ENCODE results near the gene CEP131.

DNA sequence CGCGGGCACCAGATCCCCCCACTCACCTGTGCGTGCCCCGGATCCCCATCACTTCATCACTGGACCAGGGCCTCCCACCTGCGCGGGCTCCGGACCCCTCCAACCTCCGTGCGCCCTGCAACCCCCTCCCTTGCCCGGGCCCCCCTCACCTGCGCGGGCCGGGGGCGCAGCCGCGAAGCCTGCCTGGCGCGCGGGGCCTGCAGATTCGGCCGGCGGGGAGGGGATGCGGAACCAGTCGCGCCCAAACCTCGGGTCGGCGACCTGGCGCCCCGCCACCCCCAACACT is 202 bp downstream of the CEP131 start:
- TF ChIP-seq, protein P1, sequence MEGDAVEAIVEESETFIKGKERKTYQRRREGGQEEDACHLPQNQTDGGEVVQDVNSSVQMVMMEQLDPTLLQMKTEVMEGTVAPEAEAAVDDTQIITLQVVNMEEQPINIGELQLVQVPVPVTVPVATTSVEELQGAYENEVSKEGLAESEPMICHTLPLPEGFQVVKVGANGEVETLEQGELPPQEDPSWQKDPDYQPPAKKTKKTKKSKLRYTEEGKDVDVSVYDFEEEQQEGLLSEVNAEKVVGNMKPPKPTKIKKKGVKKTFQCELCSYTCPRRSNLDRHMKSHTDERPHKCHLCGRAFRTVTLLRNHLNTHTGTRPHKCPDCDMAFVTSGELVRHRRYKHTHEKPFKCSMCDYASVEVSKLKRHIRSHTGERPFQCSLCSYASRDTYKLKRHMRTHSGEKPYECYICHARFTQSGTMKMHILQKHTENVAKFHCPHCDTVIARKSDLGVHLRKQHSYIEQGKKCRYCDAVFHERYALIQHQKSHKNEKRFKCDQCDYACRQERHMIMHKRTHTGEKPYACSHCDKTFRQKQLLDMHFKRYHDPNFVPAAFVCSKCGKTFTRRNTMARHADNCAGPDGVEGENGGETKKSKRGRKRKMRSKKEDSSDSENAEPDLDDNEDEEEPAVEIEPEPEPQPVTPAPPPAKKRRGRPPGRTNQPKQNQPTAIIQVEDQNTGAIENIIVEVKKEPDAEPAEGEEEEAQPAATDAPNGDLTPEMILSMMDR (IDR thresholded peaks at IDR 0.05) = no peak
- TF ChIP-seq POLR2AphosphoS5 (IDR thresholded peaks at IDR 0.05) (no peak), POLR2A (IDR thresholded peaks at IDR 0.05) (no peak), EP300 (IDR thresholded peaks at IDR 0.05; ENCODE audit: low read depth) (no peak)
